Heart right ventricle (tissue), 16 donors: ENCODE data around the gene LRP1B. TPM values are rescaled to one million over a fixed set of nuclear protein-coding genes. Genes with fewer than 3 reads are reported as not detected.
"Not testable (repeated sequence)": the region's sequence is repeated elsewhere in the genome, so short reads cannot be mapped to it uniquely, and the experiment has no call there.

Experiments
- ATAC-seq, 8 donors: fragments of 200-7000 bp; cut with Tn5 transposase; one replicate each; pipeline ENCODE4 v1.9.1; 2020; ENCODE audit warnings: mild to moderate bottlenecking in 8 of 8, moderate library complexity in 8 of 8, moderate number of reproducible peaks in 1 of 8
- DNase-seq, 2 donors: peaks; one replicate each; pipeline ENCODE4 v3.0.0-alpha.2; 2020
- H3K27ac ChIP-seq, 10 donors: fragments of 200-600 bp; sonication (generic) in 2 of 10; one replicate each; pipeline versions ENCODE4 v1.5.0 to v1.8.0; 2020 to 2022; ENCODE audit warnings: mild to moderate bottlenecking in 3 of 10
- H3K27me3 ChIP-seq, 7 donors: fragments of 200-600 bp; one replicate each; pipeline ENCODE4 v1.8.0; 2021 to 2022; ENCODE audit warnings: mild to moderate bottlenecking in 2 of 7
- H3K36me3 ChIP-seq, 9 donors: fragments of 200-600 bp; sonication (generic) in 1 of 9; one replicate each; pipeline versions ENCODE4 v1.5.0 to v1.8.0; 2020 to 2022; ENCODE audit warnings: mild to moderate bottlenecking in 2 of 9
- H3K4me1 ChIP-seq, 9 donors: fragments of 200-600 bp; sonication (generic) in 1 of 9; one replicate each; pipeline versions ENCODE4 v1.5.0 to v1.8.0; 2020 to 2022; ENCODE audit warnings: mild to moderate bottlenecking in 4 of 9
- H3K4me3 ChIP-seq, 10 donors: fragments of 200-600 bp; sonication (generic) in 2 of 10; one replicate each; pipeline versions ENCODE4 v1.5.0 to v1.8.0; 2020 to 2022; ENCODE audit warnings: mild to moderate bottlenecking in 7 of 10, moderate library complexity in 2 of 10
- H3K9me3 ChIP-seq, 11 donors: fragments of 200-600 bp in 10 of 11; sonication (generic) in 2 of 11; one replicate each; pipeline versions ENCODE4 v1.5.0 to v1.8.0; 2013 to 2022; ENCODE audit warnings: mild to moderate bottlenecking in 2 of 11, control low read depth in 1 of 11, moderate library complexity in 1 of 11
- CTCF ChIP-seq, 9 donors: fragments of 200-600 bp; sonication (generic) in 2 of 9; IDR thresholded peaks; one replicate each; pipeline versions ENCODE4 v1.5.0 to v1.8.0; 2021 to 2022; ENCODE audit warnings: antibody characterized with exemption in 9 of 9, mild to moderate bottlenecking in 5 of 9, moderate library complexity in 1 of 9
- WGBS, 2 donors: extraction: QIAGEN DNeasy Blood & Tissue Kit; methylation state at CpG; one replicate each; pipeline ENCODE4 v1.1.7; 2013; ENCODE audit warnings: inconsistent platforms in 1 of 2; 5-methylcytosine and 5-hydroxymethylcytosine counted together
- intact Hi-C, 10 donors: fragments of 100-400 bp; cut with DNase I; formaldehyde crosslinking; loops; one replicate each; pipeline versions ENCODE4 v1.11.1 to v1.14.2; 2022
- polyA plus RNA-seq, 2 donors: library from polyadenylated mRNA; stranded (reverse); fragments of 200-250 nt; gene quantifications; one replicate each; pipeline ENCODE4 v1.2.3, GENCODE V29; 2013
- total RNA-seq, 10 donors: library from RNA; stranded (reverse); fragmentation: NEBNext Ultra II Directional in 3 of 10; extraction: Animal tissue kit (Norgen Biotek cat#: 25700) in 3 of 10; gene quantifications; one replicate each; pipeline versions ENCODE4 v1.2.1 to v1.2.4, GENCODE V29; 2021 to 2023
- donor health status: Arrhythmogenic right ventricular cardiomyopathy.
- donor health status: ischemic (EF 13 %, LVEDD 7.1; RV severe dilation, severe dysfunction).
- donor health status: healthy with polysubstance abuse.
- donor health status: DM: no; HTN: yes; CAD: no.
- donor health status: DM: no; HTN: no; CAD: no.
- donor health status: ischemic (EF 25% LVEDD 6.9; RV normal size, moderate dysfunction).
- donor health status: ischemic (EF 25% LVEDD 5.7; RV mildly dilated, moderate dysfunction).
- donor health status: healthy.
- donor health status: DM: yes; HTN: yes; CAD: no.
- donor health status: Ischemic cardiomyopathy.
- donor health status: ischemic (EF 35%, LVEDD 5.7; RV mildly dilated, moderate dysfunction).
- donor health status: nonischemic (EF 11% LVEDD 7.7; RV severe dilation, severe dysfunction).
- donor health status: DM: yes; HTN: yes; CAD: no.
- donor health status: PGD.
- donor health status: ischemic (EF 29% LVEDD 5.4; RV normal size, mild dysfunction).
- donor health status: nonischemic (EF 23%, LVEDD 6.1; RV moderate dilation, normal function).

LRP1B gene
- total and polyA plus RNA-seq, 12 donors: 0.02 to 0.27 (median 0.14) TPM; not detected in 1

DNA sequence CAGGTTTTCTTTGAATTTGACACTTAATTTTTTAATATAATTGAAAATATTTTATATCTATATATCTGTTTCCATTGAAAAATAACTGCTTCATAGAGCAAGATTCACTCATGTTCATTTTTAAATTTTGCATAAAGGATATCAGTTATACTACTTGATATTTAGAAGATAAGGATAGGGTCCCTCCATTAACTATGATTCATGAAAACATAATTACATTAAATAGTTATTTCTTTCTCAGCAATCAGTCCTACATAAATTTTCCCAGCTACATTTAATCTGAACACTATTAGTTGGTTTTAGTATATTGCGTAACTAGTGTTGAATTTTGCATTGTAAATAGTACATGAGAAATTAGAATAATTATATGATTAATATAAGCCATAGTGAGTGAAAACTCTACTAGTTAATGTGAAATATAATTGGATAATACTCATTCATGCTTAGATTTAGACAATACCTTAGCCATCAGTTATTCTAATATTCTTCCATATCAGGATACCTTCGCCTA lies 42.7 kb downstream of the LRP1B start:
- no peak for TF ChIP-seq CTCF (IDR thresholded peaks at IDR 0.05)
- Histone ChIP-seq H3K4me1 (no peaks in the 10 kb centered on the region), H3K27ac (no peak overlapping the region), H3K4me3 (no peak overlapping the region), H3K9me3 (no peaks in the 10 kb centered on the region), H3K27me3 (no peaks in the 10 kb centered on the region), H3K36me3 (no peaks in the 10 kb centered on the region)
- no peak for DNase-seq
- WGBS, 2 donors: 92 to 100% methylated on average over 2 of the region's 2 CpGs
- intact Hi-C loops: no loop called here
- no peak for ATAC-seq

DNA sequence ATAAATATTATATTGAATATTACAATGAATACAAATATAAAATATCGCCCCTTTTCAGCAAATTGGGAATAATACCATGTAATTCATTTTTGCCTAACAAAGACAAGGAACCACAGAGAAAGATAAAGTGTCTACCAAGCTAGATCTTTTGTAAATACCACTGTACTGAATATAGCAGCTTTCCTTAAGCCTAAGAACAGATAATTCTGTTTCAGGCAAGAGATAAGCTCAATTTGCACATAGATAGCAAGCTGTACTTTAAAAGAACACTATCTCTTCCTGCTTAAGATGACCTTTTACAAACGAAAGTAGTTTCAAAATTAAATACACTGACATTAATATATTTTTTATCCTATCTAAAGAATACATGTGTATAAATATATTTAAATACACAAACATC lies 43.2 kb downstream of the LRP1B start:
- H3K36me3 ChIP-seq, H3K27me3 ChIP-seq, ATAC-seq, DNase-seq, H3K9me3 ChIP-seq, H3K4me1 ChIP-seq, H3K27ac ChIP-seq, intact Hi-C loops, H3K4me3 ChIP-seq: not testable (repeated sequence)
- 39 to 42% methylated on average over 2 of the region's 2 CpGs for WGBS, 2 donors

DNA sequence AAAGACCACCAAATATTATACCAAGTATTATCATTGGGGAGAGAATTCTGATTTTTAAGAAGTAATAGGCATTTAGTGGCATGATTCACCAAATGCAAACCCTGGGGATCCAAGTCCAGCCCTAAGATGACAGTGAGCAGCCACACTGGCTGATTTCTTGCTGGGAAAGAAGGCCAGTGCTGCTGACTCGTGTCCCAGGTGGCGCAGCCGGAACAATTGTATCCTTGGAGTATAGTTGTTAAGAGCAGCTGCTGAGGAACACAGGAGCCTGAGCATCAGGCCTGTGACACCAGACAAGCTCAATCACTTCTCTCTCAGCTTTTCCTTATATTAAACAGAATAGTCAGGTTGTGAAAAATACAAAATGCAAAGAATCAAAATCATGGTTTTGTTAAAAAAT lies 48.4 kb downstream of the LRP1B start:
- Histone ChIP-seq H3K4me1 (no peaks in the 10 kb centered on the region), H3K9me3 (no peaks in the 10 kb centered on the region), H3K27ac (no peak overlapping the region), H3K36me3 (no peaks in the 10 kb centered on the region), H3K27me3 (no peaks in the 10 kb centered on the region), H3K4me3 (no peak overlapping the region)
- DNase-seq (no peak), ATAC-seq (no peak)
- WGBS, 2 donors: 50 to 70% methylated on average over 3 of the region's 3 CpGs
- TF ChIP-seq CTCF (IDR thresholded peaks at IDR 0.05): no peak
- intact Hi-C loops: no loop called here

- no peak for DNase-seq
- TF ChIP-seq CTCF (IDR thresholded peaks at IDR 0.05): no peak
- WGBS, 2 donors: 43 to 49% methylated on average over 2 of the region's 2 CpGs
- Histone ChIP-seq H3K36me3 (no peaks in the 10 kb centered on the region), H3K27ac (no peak overlapping the region), H3K4me1 (no peaks in the 10 kb centered on the region), H3K4me3 (no peak overlapping the region), H3K27me3 (no peaks in the 10 kb centered on the region), H3K9me3 (no peaks in the 10 kb centered on the region)
- intact Hi-C loops: no loop called here
- ATAC-seq: no peak
Observed at GRCh38 chr2:142076317-142076716, 54.5 kb downstream of the LRP1B start.

DNA sequence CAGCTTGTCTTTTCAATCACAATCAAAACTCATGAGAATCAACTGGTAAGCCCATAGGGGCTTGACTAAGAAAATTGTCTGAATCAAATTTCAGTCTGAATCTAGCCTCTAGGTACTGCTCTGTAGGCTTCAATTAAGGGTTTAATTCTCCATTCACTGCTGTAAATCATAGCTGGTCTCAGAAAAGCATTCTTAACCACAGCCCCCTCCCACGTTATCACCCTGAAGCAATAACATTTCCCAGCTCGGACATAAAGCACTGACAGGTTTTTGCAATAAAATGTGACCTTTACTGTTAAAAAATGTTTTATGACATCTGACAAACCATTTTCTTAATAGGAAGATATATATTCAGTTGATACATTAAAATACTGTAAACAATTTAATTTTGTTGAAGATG lies 55.0 kb downstream of the LRP1B start:
- no peak for TF ChIP-seq CTCF (IDR thresholded peaks at IDR 0.05)
- WGBS, 2 donors: 55 to 57% methylated on average over 2 of the region's 2 CpGs
- no peak for ATAC-seq

More for the DNA sequence above, 55.0 kb downstream of the LRP1B start:
- no peaks in the 10 kb centered on the region for H3K36me3 ChIP-seq
- no peaks in the 10 kb centered on the region for H3K9me3 ChIP-seq
- H3K4me3 ChIP-seq: no peak overlapping the region
- no peaks in the 10 kb centered on the region for H3K4me1 ChIP-seq
- H3K27me3 ChIP-seq: no peaks in the 10 kb centered on the region
- intact Hi-C loops: no loop called here
- DNase-seq: no peak
- no peak overlapping the region for H3K27ac ChIP-seq
